ENCODE results near the gene NPHP4.

NPHP4 gene

DNA sequence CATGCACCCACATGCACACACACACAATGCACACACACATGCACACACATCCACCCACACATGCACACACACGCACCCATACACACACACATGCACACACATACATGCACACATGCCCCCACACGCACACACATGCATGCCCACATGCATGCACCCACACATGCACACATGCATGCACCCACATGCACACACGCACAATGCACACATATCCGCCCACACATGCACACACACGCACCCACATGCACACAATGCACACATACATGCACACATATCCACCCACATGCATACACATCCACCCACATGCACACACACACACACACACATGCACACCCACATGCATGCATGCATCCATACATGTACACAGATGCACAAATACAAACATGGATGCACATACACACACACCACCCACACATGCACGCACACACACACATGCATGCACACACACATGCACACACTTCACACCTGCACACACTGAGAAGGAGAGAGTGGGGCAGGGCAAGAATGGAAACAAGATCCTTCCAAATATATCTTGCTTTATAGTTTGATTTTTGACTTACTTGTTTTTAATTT, 123.2 kb downstream of the NPHP4 start:
- no peaks in the 10 kb centered on the region for H3K4me1 ChIP-seq (ENCODE audit: control insufficient read depth in 1 of 2, insufficient read depth in 2 of 2, low read length in 2 of 2)
- peaks cover 8 to 47% of the 10 kb centered on the region in 2 donors for H3K36me3 ChIP-seq (ENCODE audit: control insufficient read depth in 1 of 2, insufficient read depth in 2 of 2, low read length in 2 of 2)
- no peak overlapping the region for H3K4me3 ChIP-seq (ENCODE audit: low read depth in 1 of 2, low read length in 2 of 2)
- H3K27ac ChIP-seq (ENCODE audit: low read length): no peak overlapping the region
- H3K27me3 ChIP-seq (ENCODE audit: low read depth, low read length): no peaks in the 10 kb centered on the region
- no peaks in the 10 kb centered on the region for H3K9me3 ChIP-seq (ENCODE audit: control insufficient read depth in 1 of 2, low read length in 2 of 2)

DNA sequence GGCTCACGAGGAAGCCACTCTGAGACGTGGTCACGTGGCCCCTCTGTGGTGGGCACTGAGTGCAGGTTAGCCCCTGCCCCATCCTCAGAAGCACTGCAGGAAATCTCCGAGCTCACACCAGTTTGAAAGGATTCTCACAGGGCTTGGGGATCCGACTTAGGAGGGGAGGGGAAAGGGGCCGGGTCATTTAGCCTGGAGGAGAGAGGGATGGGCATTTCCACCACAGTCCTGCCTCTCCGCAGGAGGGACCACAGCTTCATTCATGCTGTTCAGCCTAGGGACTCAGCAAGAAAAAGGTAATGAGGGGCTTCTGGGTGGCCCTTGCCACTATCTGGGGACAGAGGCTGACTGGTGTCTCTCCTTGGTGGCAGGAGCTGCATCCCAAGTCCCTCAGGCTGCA, 126.5 kb downstream of the NPHP4 start:
- Histone ChIP-seq H3K4me1 (ENCODE audit: control insufficient read depth in 1 of 2, insufficient read depth in 2 of 2, low read length in 2 of 2) (no peaks in the 10 kb centered on the region), H3K9me3 (ENCODE audit: control insufficient read depth in 1 of 2, low read length in 2 of 2) (no peaks in the 10 kb centered on the region), H3K27me3 (ENCODE audit: low read depth, low read length) (no peaks in the 10 kb centered on the region), H3K4me3 (ENCODE audit: low read depth in 1 of 2, low read length in 2 of 2) (no peak overlapping the region), H3K36me3 (ENCODE audit: control insufficient read depth in 1 of 2, insufficient read depth in 2 of 2, low read length in 2 of 2) (peaks cover 0 to 39% of the 10 kb centered on the region in 2 donors), H3K27ac (ENCODE audit: low read length) (no peak overlapping the region)

DNA sequence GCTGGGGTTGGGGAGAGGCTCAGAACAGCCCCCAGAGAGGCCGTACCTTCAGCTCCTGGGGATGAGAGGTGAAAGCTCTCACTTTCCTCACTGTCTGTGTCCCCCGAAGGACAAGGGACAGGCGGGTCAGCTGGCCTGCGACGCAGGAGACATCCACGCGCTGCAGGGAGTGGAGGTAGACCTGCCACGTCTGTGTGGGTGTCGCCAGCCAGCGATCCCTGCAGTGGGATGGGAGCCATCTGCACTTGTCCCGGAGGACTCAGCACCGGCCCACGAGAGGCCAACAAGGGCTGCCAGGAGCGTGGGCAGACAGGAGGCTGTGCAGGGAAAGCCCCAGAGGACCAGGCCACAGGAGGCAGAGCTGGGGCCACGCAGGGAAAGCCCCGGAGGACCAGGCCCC, 127.2 kb downstream of the NPHP4 start:
- H3K27ac ChIP-seq (ENCODE audit: low read length): no peak overlapping the region
- H3K4me3 ChIP-seq (ENCODE audit: low read depth in 1 of 2, low read length in 2 of 2): no peak overlapping the region
- H3K4me1 ChIP-seq (ENCODE audit: control insufficient read depth in 1 of 2, insufficient read depth in 2 of 2, low read length in 2 of 2): no peaks in the 10 kb centered on the region
- no peaks in the 10 kb centered on the region for H3K9me3 ChIP-seq (ENCODE audit: control insufficient read depth in 1 of 2, low read length in 2 of 2)
- no peaks in the 10 kb centered on the region for H3K27me3 ChIP-seq (ENCODE audit: low read depth, low read length)
- H3K36me3 ChIP-seq (ENCODE audit: control insufficient read depth in 1 of 2, insufficient read depth in 2 of 2, low read length in 2 of 2): peaks cover 0 to 43% of the 10 kb centered on the region in 2 donors

DNA sequence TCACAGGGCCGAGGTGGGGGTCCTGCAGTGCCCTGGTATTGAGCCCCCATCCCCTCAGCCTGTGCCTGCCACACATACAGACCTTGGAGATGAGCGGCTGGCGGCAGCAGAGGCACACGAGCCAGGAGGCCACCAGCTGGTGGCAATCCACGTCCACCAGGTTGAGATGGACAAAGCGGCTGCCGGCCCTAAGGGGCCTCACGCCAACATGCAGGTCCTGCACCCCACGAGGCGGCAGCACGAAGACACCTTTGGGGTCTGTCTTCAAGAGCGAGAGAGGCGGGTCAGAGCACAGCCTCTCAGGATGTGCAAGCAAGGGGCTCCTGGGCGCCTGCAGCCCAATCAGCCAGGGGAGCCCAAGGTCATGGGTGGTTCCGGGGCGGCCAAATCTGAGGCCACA, 128.0 kb downstream of the NPHP4 start:
- peaks cover 0 to 44% of the 10 kb centered on the region in 2 donors for H3K36me3 ChIP-seq (ENCODE audit: control insufficient read depth in 1 of 2, insufficient read depth in 2 of 2, low read length in 2 of 2)
- H3K9me3 ChIP-seq (ENCODE audit: control insufficient read depth in 1 of 2, low read length in 2 of 2): no peaks in the 10 kb centered on the region
- H3K4me1 ChIP-seq (ENCODE audit: control insufficient read depth in 1 of 2, insufficient read depth in 2 of 2, low read length in 2 of 2): no peaks in the 10 kb centered on the region
- no peak overlapping the region for H3K4me3 ChIP-seq (ENCODE audit: low read depth in 1 of 2, low read length in 2 of 2)
- no peaks in the 10 kb centered on the region for H3K27me3 ChIP-seq (ENCODE audit: low read depth, low read length)
- H3K27ac ChIP-seq (ENCODE audit: low read length): no peak overlapping the region

DNA sequence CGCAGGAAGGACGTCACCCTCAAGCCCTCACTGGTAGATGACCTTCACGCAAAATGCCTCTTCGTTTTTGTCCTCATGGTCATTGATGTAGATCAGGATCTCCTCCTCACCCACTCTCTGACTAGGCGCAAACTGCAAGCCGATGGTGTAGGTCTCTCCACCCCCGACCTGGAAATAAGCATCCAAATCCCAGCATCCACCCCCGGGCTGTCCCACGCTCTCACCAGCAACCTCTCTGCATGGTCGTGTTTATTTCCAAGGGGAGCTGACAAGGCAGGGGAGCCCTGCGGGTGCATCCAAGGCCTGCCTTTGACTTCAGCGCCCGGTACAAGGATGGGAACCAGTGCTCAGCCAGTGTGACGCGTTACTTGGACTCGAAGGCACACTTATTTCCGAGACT, 129.0 kb downstream of the NPHP4 start:
- H3K27me3 ChIP-seq (ENCODE audit: low read depth, low read length): no peaks in the 10 kb centered on the region
- H3K4me1 ChIP-seq (ENCODE audit: control insufficient read depth in 1 of 2, insufficient read depth in 2 of 2, low read length in 2 of 2): no peaks in the 10 kb centered on the region
- H3K9me3 ChIP-seq (ENCODE audit: control insufficient read depth in 1 of 2, low read length in 2 of 2): no peaks in the 10 kb centered on the region
- no peak overlapping the region for H3K27ac ChIP-seq (ENCODE audit: low read length)
- H3K36me3 ChIP-seq (ENCODE audit: control insufficient read depth in 1 of 2, insufficient read depth in 2 of 2, low read length in 2 of 2): peaks cover 0 to 47% of the 10 kb centered on the region in 2 donors
- H3K4me3 ChIP-seq (ENCODE audit: low read depth in 1 of 2, low read length in 2 of 2): no peak overlapping the region

DNA sequence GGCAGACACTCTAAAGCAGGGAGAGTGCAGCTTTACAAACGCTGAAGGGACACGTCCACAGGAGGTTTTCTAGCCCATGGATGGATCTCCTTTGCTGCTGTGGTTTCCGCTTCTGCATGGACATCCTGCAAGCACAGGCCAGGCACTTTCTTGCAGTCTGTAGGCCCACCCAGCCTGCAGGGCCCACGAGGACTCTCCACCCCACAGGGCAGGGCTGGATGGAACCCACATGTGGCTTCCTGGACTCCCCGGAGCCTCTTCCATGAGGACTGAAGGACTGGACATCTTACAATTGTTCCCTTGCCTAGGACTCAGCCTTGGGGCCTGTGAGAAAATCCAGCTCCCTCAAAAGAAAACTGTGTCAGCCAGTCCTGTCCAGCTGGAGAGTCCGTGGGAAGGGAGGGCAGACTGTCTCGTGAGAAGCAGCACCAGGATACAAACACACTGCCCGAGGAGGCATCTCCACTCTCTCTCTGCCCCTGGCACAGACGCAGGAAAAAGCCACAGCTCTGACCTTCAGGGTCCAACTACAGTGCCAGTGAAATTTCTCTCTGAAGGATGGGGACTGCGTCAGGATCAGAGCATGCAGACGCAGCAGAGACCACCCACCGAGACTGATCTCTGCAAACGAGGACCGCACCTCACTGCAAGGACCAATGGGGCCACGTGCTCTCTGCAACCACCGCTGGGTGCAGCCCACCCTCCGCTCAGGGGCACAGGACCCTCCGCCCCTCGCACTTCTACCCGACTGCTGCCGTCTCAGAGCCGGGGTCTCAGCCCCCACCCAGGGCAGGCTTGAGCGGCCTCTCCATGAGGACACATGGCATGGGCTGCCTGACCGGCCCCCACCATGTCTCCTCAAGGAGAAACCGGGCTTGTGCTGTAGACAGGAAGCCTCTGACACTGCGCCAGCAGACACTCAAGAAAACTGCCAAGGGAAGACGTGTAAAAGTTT, 130.1 kb downstream of the NPHP4 start:
- H3K27ac ChIP-seq (ENCODE audit: low read length): no peak overlapping the region
- no peaks in the 10 kb centered on the region for H3K9me3 ChIP-seq (ENCODE audit: control insufficient read depth in 1 of 2, low read length in 2 of 2)
- H3K27me3 ChIP-seq (ENCODE audit: low read depth, low read length): no peaks in the 10 kb centered on the region
- peaks cover 0 to 47% of the 10 kb centered on the region in 2 donors for H3K36me3 ChIP-seq (ENCODE audit: control insufficient read depth in 1 of 2, insufficient read depth in 2 of 2, low read length in 2 of 2)
- H3K4me1 ChIP-seq (ENCODE audit: control insufficient read depth in 1 of 2, insufficient read depth in 2 of 2, low read length in 2 of 2): no peaks in the 10 kb centered on the region
- no peak overlapping the region for H3K4me3 ChIP-seq (ENCODE audit: low read depth in 1 of 2, low read length in 2 of 2)

DNA sequence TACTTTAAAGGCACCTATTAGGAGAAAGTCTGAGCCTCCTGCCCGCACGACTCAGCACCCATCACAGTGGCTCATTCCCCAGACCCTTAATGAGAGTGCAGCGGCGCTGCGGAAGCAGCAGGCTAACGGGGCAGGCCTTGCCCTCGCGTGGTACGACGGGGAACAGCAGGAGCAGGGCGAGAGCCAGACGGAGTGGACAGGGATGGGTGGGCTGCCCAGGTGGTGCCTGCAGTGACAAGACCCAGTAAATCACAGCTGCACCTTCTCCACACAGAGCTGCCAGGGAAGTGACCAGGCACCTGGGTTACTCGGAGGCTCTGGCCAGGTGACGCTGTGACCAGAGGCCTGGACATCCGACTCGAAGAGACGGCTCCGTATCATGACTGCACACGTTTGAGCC, 131.9 kb downstream of the NPHP4 start:
- Histone ChIP-seq H3K4me1 (ENCODE audit: control insufficient read depth in 1 of 2, insufficient read depth in 2 of 2, low read length in 2 of 2) (no peaks in the 10 kb centered on the region), H3K4me3 (ENCODE audit: low read depth in 1 of 2, low read length in 2 of 2) (no peak overlapping the region), H3K27ac (ENCODE audit: low read length) (no peak overlapping the region), H3K36me3 (ENCODE audit: control insufficient read depth in 1 of 2, insufficient read depth in 2 of 2, low read length in 2 of 2) (peaks cover 0 to 40% of the 10 kb centered on the region in 2 donors), H3K9me3 (ENCODE audit: control insufficient read depth in 1 of 2, low read length in 2 of 2) (no peaks in the 10 kb centered on the region), H3K27me3 (ENCODE audit: low read depth, low read length) (no peaks in the 10 kb centered on the region)

DNA sequence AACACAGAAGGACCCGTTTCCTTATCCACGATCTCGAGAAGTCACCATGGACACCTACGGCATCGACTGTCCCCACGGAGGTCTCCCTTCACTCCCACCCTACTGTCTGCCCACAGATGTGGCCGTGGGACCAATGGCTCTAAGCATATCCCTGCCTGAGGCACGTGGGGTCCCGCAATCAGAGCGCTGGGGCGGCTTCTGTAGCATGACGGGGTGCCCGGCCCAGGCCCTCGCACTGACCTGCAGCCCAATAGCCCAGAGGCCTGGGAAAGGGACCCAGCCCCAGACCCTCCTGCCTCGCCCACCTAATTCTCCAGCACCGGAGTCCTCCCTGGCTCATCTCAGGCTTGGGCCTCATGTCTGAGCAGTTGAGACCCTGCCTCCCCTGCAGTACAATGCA, 132.5 kb downstream of the NPHP4 start:
- H3K27ac ChIP-seq (ENCODE audit: low read length): no peak overlapping the region
- no peak overlapping the region for H3K4me3 ChIP-seq (ENCODE audit: low read depth in 1 of 2, low read length in 2 of 2)
- H3K36me3 ChIP-seq (ENCODE audit: control insufficient read depth in 1 of 2, insufficient read depth in 2 of 2, low read length in 2 of 2): peaks cover 0 to 40% of the 10 kb centered on the region in 2 donors
- no peaks in the 10 kb centered on the region for H3K9me3 ChIP-seq (ENCODE audit: control insufficient read depth in 1 of 2, low read length in 2 of 2)
- no peaks in the 10 kb centered on the region for H3K4me1 ChIP-seq (ENCODE audit: control insufficient read depth in 1 of 2, insufficient read depth in 2 of 2, low read length in 2 of 2)
- H3K27me3 ChIP-seq (ENCODE audit: low read depth, low read length): no peaks in the 10 kb centered on the region

DNA sequence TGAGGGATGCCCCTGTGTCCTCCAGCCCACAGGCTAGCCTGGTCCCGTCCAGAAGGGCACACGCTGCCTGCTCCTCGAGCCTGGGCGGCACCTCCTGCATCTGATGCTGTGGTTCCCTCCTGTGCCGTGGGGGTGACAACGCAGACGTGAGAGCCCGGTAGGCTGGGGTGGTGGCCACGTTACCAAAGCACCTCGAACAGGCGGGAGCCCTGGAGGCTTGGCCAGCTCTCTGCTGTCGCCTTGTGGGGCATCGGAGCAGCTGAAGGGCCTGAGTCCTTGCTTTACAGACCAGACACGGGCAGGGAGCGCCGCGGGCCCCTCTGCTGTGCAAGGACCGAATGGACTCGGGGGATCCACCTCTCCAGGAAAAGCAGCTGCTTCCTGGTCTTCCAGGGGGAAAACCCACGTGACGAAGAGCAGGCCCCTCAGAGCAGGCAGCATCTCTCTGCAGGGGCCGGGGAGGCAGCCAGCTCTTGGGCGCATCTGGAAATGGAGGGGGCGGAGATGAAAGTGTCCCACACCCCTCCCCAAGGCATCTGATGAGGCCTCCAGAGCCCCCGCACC, 133.3 kb downstream of the NPHP4 start:
- Histone ChIP-seq H3K4me3 (ENCODE audit: low read depth in 1 of 2, low read length in 2 of 2) (no peak overlapping the region), H3K4me1 (ENCODE audit: control insufficient read depth in 1 of 2, insufficient read depth in 2 of 2, low read length in 2 of 2) (no peaks in the 10 kb centered on the region), H3K36me3 (ENCODE audit: control insufficient read depth in 1 of 2, insufficient read depth in 2 of 2, low read length in 2 of 2) (peaks cover 0 to 40% of the 10 kb centered on the region in 2 donors), H3K9me3 (ENCODE audit: control insufficient read depth in 1 of 2, low read length in 2 of 2) (no peaks in the 10 kb centered on the region), H3K27ac (ENCODE audit: low read length) (no peak overlapping the region), H3K27me3 (ENCODE audit: low read depth, low read length) (no peaks in the 10 kb centered on the region)

DNA sequence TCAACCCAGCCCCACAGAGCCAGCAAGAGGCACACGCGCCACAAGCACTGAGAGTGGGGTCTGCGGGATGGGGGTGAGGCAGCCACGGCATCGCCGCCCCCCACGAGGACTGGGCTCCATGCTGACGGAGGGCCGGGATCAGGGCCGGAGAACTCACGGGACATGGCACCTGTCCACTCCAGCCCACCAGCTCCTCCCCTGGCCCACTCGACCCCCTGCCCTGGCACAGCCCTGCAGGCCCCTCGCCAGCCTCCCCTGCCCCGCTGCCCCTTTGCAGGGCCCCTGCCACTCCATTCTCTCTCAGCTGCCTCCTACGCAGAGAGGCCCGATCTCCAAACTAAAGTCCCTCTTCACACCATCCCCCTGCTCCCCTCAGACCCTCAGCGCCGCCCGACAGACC, 134.0 kb downstream of the NPHP4 start:
- H3K27me3 ChIP-seq (ENCODE audit: low read depth, low read length): no peaks in the 10 kb centered on the region
- no peaks in the 10 kb centered on the region for H3K4me1 ChIP-seq (ENCODE audit: control insufficient read depth in 1 of 2, insufficient read depth in 2 of 2, low read length in 2 of 2)
- H3K4me3 ChIP-seq (ENCODE audit: low read depth in 1 of 2, low read length in 2 of 2): no peak overlapping the region
- H3K36me3 ChIP-seq (ENCODE audit: control insufficient read depth in 1 of 2, insufficient read depth in 2 of 2, low read length in 2 of 2): peaks cover 0 to 34% of the 10 kb centered on the region in 2 donors
- no peak overlapping the region for H3K27ac ChIP-seq (ENCODE audit: low read length)
- no peaks in the 10 kb centered on the region for H3K9me3 ChIP-seq (ENCODE audit: control insufficient read depth in 1 of 2, low read length in 2 of 2)

DNA sequence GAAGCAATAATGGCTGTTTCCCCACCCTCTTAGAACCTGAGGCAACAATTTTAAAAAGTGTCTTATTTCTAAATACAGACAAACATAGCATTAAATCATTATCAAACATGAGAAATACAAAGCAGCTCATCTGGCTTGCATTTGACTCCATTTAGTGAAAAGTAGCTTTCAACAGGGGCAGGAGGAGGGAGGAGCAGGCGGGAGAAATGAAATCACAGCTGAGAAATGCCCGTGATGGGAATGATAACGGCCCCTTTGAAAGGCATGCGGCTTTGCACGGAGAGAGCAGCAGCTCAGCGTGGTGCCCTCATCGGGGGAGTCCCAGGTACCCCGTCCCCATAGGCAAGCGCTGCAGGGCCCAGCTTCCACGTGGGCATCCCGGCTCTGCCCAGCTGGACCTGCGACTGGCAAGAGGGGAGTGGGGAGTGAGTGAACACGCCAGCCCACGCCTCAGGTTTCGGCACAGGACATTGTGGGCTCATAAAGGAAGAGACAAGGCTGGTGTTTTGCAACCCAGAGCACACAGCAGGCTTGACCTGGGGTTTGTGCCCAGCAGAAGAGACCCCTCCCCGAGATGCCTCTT, 134.6 kb downstream of the NPHP4 start:
- peaks cover 0 to 29% of the 10 kb centered on the region in 2 donors for H3K36me3 ChIP-seq (ENCODE audit: control insufficient read depth in 1 of 2, insufficient read depth in 2 of 2, low read length in 2 of 2)
- no peaks in the 10 kb centered on the region for H3K27me3 ChIP-seq (ENCODE audit: low read depth, low read length)
- no peak overlapping the region for H3K27ac ChIP-seq (ENCODE audit: low read length)
- H3K4me1 ChIP-seq (ENCODE audit: control insufficient read depth in 1 of 2, insufficient read depth in 2 of 2, low read length in 2 of 2): no peaks in the 10 kb centered on the region
- no peak overlapping the region for H3K4me3 ChIP-seq (ENCODE audit: low read depth in 1 of 2, low read length in 2 of 2)
- H3K9me3 ChIP-seq (ENCODE audit: control insufficient read depth in 1 of 2, low read length in 2 of 2): no peaks in the 10 kb centered on the region

Measured in muscle layer of duodenum (tissue), 2 donors.